Measurements from ENCODE around the gene GHRL.

Gene GHRL

GRCh38 chr3:10331320-10331719 is 38.6 kb upstream of the GHRL start:
- H3K27me3 ChIP-seq (ENCODE audit: control insufficient read depth, low read length), result peaks cover 3% of the 10 kb centered on the region; the same call in 1 of the 2 replicates
- H3K9me3 ChIP-seq (ENCODE audit: control insufficient read depth, insufficient read depth, low read length), result no peaks in the 10 kb centered on the region
- H4K20me1 ChIP-seq (ENCODE audit: control insufficient read depth, insufficient read depth, low read depth, low read length), result no peaks in the 10 kb centered on the region; the same call in 1 of the 2 replicates
- H3F3A ChIP-seq (ENCODE audit: control insufficient read depth, insufficient read depth), result no peaks in the 10 kb centered on the region
- no peak overlapping the region for H3K4me2 ChIP-seq (ENCODE audit: low read length)
- peaks cover 18% of the 10 kb centered on the region for H3K4me1 ChIP-seq (ENCODE audit: control insufficient read depth, low read length)
- no peaks in the 10 kb centered on the region for H3K36me3 ChIP-seq (ENCODE audit: control insufficient read depth, low read length)
- H3K9me2 ChIP-seq (replicated peaks; ENCODE audit: control insufficient read depth, low read length), result no peaks in the 10 kb centered on the region
- H3K27ac ChIP-seq (ENCODE audit: low read depth, low read length), result no peak overlapping the region
- no peak for TF ChIP-seq EZH2phosphoT487 (IDR thresholded peaks at IDR 0.05; ENCODE audit: borderline replicate concordance, low read length)
- TF ChIP-seq CTCF (IDR thresholded peaks at IDR 0.05; ENCODE audit: low read depth, low read length, poor library complexity, severe bottlenecking), result no peak
- H3K79me2 ChIP-seq (ENCODE audit: control insufficient read depth, low read length), result no peaks in the 10 kb centered on the region
- no peak overlapping the region for H3K4me3 ChIP-seq (ENCODE audit: low read length)

GRCh38 chr3:10330319-10330718 is 37.6 kb upstream of the GHRL start:
- Histone ChIP-seq H3K4me3 (ENCODE audit: low read length) (no peak overlapping the region), H3K4me1 (ENCODE audit: control insufficient read depth, low read length) (peaks cover 18% of the 10 kb centered on the region), H3K4me2 (ENCODE audit: low read length) (no peak overlapping the region), H3F3A (ENCODE audit: control insufficient read depth, insufficient read depth) (no peaks in the 10 kb centered on the region), H3K79me2 (ENCODE audit: control insufficient read depth, low read length) (no peaks in the 10 kb centered on the region), H3K9me3 (ENCODE audit: control insufficient read depth, insufficient read depth, low read length) (no peaks in the 10 kb centered on the region), H3K27ac (ENCODE audit: low read depth, low read length) (no peak overlapping the region), H3K9me2 (replicated peaks; ENCODE audit: control insufficient read depth, low read length) (no peaks in the 10 kb centered on the region), H4K20me1 (ENCODE audit: control insufficient read depth, insufficient read depth, low read depth, low read length) (no peaks in the 10 kb centered on the region; the same call in 1 of the 2 replicates), H3K27me3 (ENCODE audit: control insufficient read depth, low read length) (peaks cover 3% of the 10 kb centered on the region; the same call in 1 of the 2 replicates), H3K36me3 (ENCODE audit: control insufficient read depth, low read length) (no peaks in the 10 kb centered on the region)
- TF ChIP-seq CTCF (IDR thresholded peaks at IDR 0.05; ENCODE audit: low read depth, low read length, poor library complexity, severe bottlenecking), result no peak
- TF ChIP-seq EZH2phosphoT487 (IDR thresholded peaks at IDR 0.05; ENCODE audit: borderline replicate concordance, low read length), result no peak

- no peak for TF ChIP-seq EZH2phosphoT487 (IDR thresholded peaks at IDR 0.05; ENCODE audit: borderline replicate concordance, low read length)
- no peak for TF ChIP-seq CTCF (IDR thresholded peaks at IDR 0.05; ENCODE audit: low read depth, low read length, poor library complexity, severe bottlenecking)
- H3K9me3 ChIP-seq (ENCODE audit: control insufficient read depth, insufficient read depth, low read length), result no peaks in the 10 kb centered on the region
- H3K79me2 ChIP-seq (ENCODE audit: control insufficient read depth, low read length), result no peaks in the 10 kb centered on the region
- no peaks in the 10 kb centered on the region for H3K36me3 ChIP-seq (ENCODE audit: control insufficient read depth, low read length)
- H3K27me3 ChIP-seq (ENCODE audit: control insufficient read depth, low read length), result peaks cover 3% of the 10 kb centered on the region; the same call in 1 of the 2 replicates
- peaks cover 14% of the 10 kb centered on the region for H3K4me1 ChIP-seq (ENCODE audit: control insufficient read depth, low read length)
- H3K9me2 ChIP-seq (replicated peaks; ENCODE audit: control insufficient read depth, low read length), result no peaks in the 10 kb centered on the region
- H3K27ac ChIP-seq (ENCODE audit: low read depth, low read length), result no peak overlapping the region
- no peaks in the 10 kb centered on the region; the same call in 1 of the 2 replicates for H4K20me1 ChIP-seq (ENCODE audit: control insufficient read depth, insufficient read depth, low read depth, low read length)
- no peak overlapping the region for H3K4me2 ChIP-seq (ENCODE audit: low read length)
- H3K4me3 ChIP-seq (ENCODE audit: low read length), result no peak overlapping the region
- no peaks in the 10 kb centered on the region for H3F3A ChIP-seq (ENCODE audit: control insufficient read depth, insufficient read depth)
Measured at GRCh38 chr3:10329495-10330015, 36.8 kb upstream of the GHRL start.
